Astrocyte (in vitro differentiated cells and primary cell): Measurements from ENCODE around the gene GJB4.

Source experiments
- CTCF ChIP-seq: IDR thresholded peaks from 2 replicates; pipeline ENCODE4 v1.5.1; 2011; ENCODE audit warnings: low read depth, mild to moderate bottlenecking, inconsistent platforms, low read length, moderate library complexity; ENCODE audit not compliant: insufficient read depth
- EZH2 ChIP-seq: IDR thresholded peaks from 2 replicates; pipeline ENCODE4 v1.6.1; 2012; ENCODE audit warnings: mild to moderate bottlenecking, low read length, inconsistent platforms; ENCODE audit not compliant: insufficient read depth

- TF ChIP-seq CTCF (no peak), EZH2 (no peak)
Measured at GRCh38 chr1:34757386-34757785, 2.2 kb upstream of the GJB4 start.
